Measurements from ENCODE around the gene MAFF. TPM values are rescaled to one million over a fixed set of nuclear protein-coding genes. Genes with fewer than 3 reads are reported as not detected.

The MAFF gene
- total and polyA plus RNA-seq, 9 of the 15 experiments (the other 6 are each of a cell fraction or from before 2014, with no cell fraction given), result 0.51 to 8.0 (median 5.4) TPM

- TF ChIP-seq, protein P1, sequence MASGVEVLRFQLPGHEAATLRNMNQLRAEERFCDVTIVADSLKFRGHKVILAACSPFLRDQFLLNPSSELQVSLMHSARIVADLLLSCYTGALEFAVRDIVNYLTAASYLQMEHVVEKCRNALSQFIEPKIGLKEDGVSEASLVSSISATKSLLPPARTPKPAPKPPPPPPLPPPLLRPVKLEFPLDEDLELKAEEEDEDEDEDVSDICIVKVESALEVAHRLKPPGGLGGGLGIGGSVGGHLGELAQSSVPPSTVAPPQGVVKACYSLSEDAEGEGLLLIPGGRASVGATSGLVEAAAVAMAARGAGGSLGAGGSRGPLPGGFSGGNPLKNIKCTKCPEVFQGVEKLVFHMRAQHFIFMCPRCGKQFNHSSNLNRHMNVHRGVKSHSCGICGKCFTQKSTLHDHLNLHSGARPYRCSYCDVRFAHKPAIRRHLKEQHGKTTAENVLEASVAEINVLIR (CRISPR knock-in tag; IDR thresholded peaks at IDR 0.05), result no peak
- TF ChIP-seq GTF2E2 (tag; IDR thresholded peaks at IDR 0.05), result no peak
- TF ChIP-seq NFIC (IDR thresholded peaks at IDR 0.05), result peak; percentile 72
- peak; percentile 82 to 89 for TF ChIP-seq FOXA3 (CRISPR knock-in tag; conservative IDR thresholded peaks at IDR 0.05 in 1 of 2, IDR thresholded peaks at IDR 0.05 in 1 of 2)
- no peak for TF ChIP-seq PBX2 (CRISPR knock-in tag; IDR thresholded peaks at IDR 0.05; ENCODE audit: low read depth)
- TF ChIP-seq PBX2 (tag; conservative IDR thresholded peaks at IDR 0.05; ENCODE audit: low read depth), result 0 out of 2 replicates have a peak, but pooled peaks have one; percentile 13
- peak; percentile 85 for TF ChIP-seq ARID1B (IDR thresholded peaks at IDR 0.05)
- TF ChIP-seq POLR2AphosphoS5 (IDR thresholded peaks at IDR 0.05; ENCODE audit: control insufficient read depth, insufficient read depth, low read depth, low read length), result peak; percentile 35; the same call in 1 of the 2 replicates
- peak in 1 of 2 experiments; percentile 67; a peak in 2 of 4 replicates for TF ChIP-seq RCOR1 (IDR thresholded peaks at IDR 0.05; ENCODE audit: borderline replicate concordance in 1 of 2, low read depth in 2 of 2, low read length in 2 of 2)
- TF ChIP-seq RBM22 (IDR thresholded peaks at IDR 0.05; ENCODE audit: low read depth, low read length, poor library complexity, severe bottlenecking), result no peak
- TF ChIP-seq FOXA1 (IDR thresholded peaks at IDR 0.05; ENCODE audit: borderline replicate concordance), result peak; percentile 63; the same call in 1 of the 2 replicates
- peak; percentile 91 for TF ChIP-seq MEIS2 (IDR thresholded peaks at IDR 0.05; ENCODE audit: partially characterized antibody)
- peak; percentile 69 for TF ChIP-seq CTBP1 (IDR thresholded peaks at IDR 0.05; ENCODE audit: borderline replicate concordance)
- TF ChIP-seq NR2C1 (IDR thresholded peaks at IDR 0.05), result no peak
- TF ChIP-seq NR2C1 (tag; IDR thresholded peaks at IDR 0.05), result no peak
- TF ChIP-seq PCBP1 (IDR thresholded peaks at IDR 0.05; ENCODE audit: low read depth, low read length, poor library complexity, severe bottlenecking), result no peak
- TF ChIP-seq, protein P2, sequence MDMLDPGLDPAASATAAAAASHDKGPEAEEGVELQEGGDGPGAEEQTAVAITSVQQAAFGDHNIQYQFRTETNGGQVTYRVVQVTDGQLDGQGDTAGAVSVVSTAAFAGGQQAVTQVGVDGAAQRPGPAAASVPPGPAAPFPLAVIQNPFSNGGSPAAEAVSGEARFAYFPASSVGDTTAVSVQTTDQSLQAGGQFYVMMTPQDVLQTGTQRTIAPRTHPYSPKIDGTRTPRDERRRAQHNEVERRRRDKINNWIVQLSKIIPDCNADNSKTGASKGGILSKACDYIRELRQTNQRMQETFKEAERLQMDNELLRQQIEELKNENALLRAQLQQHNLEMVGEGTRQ (CRISPR knock-in tag; IDR thresholded peaks at IDR 0.05), result no peak
- TF ChIP-seq ZFX (CRISPR knock-in tag; IDR thresholded peaks at IDR 0.05), result peak; percentile 0; the same call in 1 of the 2 replicates
- TF ChIP-seq FOXM1 (IDR thresholded peaks at IDR 0.05; ENCODE audit: low read depth), result 0 out of 2 replicates have a peak, but pooled peaks have one; percentile 33
- no peak for TF ChIP-seq FOXM1 (CRISPR knock-in tag; IDR thresholded peaks at IDR 0.05; ENCODE audit: low read depth)
- no peak for TF ChIP-seq E2F6 (IDR thresholded peaks at IDR 0.05; ENCODE audit: borderline replicate concordance in 1 of 2, extremely low read depth in 1 of 2, insufficient read depth in 1 of 2, insufficient read length in 1 of 2, low read depth in 1 of 2, low read length in 1 of 2, poor library complexity in 1 of 2, severe bottlenecking in 1 of 2)
- no peak for TF ChIP-seq ZNF408 (CRISPR knock-in tag; IDR thresholded peaks at IDR 0.05; ENCODE audit: low read depth)
Measured at GRCh38 chr22:38163844-38164550, 37.8 kb upstream of the MAFF start (continued).
